SK-N-SH (cell line): ENCODE results near the gene ATP6V0A1. TPM values are rescaled to one million over a fixed set of nuclear protein-coding genes. Genes with fewer than 3 reads are reported as not detected.

Source experiments
- CTCF ChIA-PET: fragments of 300-600, 350-600 bp; formaldehyde crosslinking; extraction: SDS; loops from one replicate; lab custom pipeline; 2021; lab: Yijun Ruan, JAX
- POLR2A ChIA-PET: fragments of 350-600 bp; sonication (Branson Sonifier 250); formaldehyde crosslinking; extraction: SDS; loops from one replicate; lab custom pipeline; 2020; ENCODE audit warnings: antibody characterized with exemption, inconsistent platforms; lab: Yijun Ruan, JAX
- DNase-seq: peaks from one replicate; pipeline ENCODE4 v3.0.0; 2012
- H2AFZ ChIP-seq: fragments of 200-600 bp; sonication (generic); 2 replicates; pipeline ENCODE4 v1.8.1; 2016; ENCODE audit warnings: antibody characterized with exemption, mild to moderate bottlenecking, low read depth
- H3F3A ChIP-seq: fragments of 200-600 bp; sonication (generic); replicated peaks from 2 replicates; pipeline ENCODE3; 2016; ENCODE audit warnings: antibody characterized with exemption, mild to moderate bottlenecking; ENCODE audit not compliant: insufficient read depth
- H3K27ac ChIP-seq, 2 experiments: fragments of 200-500 bp in 1 of 2; fragments of 200-600 bp in 1 of 2; sonication (Bioruptor generic) in 1 of 2; sonication (generic), shearing (Covaris generic) in 1 of 2; 2 replicates each; pipeline versions ENCODE4 v1.5.1 to v1.6.1; 2014 to 2016; ENCODE audit warnings: low read depth in 2 of 2, inconsistent platforms in 1 of 2, low read length in 1 of 2, mild to moderate bottlenecking in 1 of 2, mixed read lengths in 1 of 2
- H3K27me3 ChIP-seq: fragments of 200-600 bp; sonication (generic), shearing (Covaris generic); 2 replicates; pipeline ENCODE4 v1.6.1; 2016; ENCODE audit warnings: mixed run types; ENCODE audit not compliant: insufficient read depth
- H3K36me3 ChIP-seq, 2 experiments: fragments of 200-500 bp in 1 of 2; fragments of 200-600 bp in 1 of 2; sonication (Bioruptor generic) in 1 of 2; sonication (generic) in 1 of 2; replicated peaks in 1 of 2; 2 replicates each; pipeline versions ENCODE3 to v1.5.1; 2014 to 2016; ENCODE audit warnings: low read length in 1 of 2, mild to moderate bottlenecking in 1 of 2; ENCODE audit not compliant: insufficient read depth in 2 of 2, control insufficient read depth in 1 of 2
- H3K4me1 ChIP-seq, 2 experiments: fragments of 200-500 bp in 1 of 2; fragments of 200-600 bp in 1 of 2; sonication (Bioruptor generic) in 1 of 2; sonication (generic), shearing (Covaris generic) in 1 of 2; 2 replicates each; pipeline versions ENCODE4 v1.5.1 to v1.6.1; 2014 to 2016; ENCODE audit warnings: low read depth in 1 of 2, low read length in 1 of 2, mixed run types in 1 of 2; ENCODE audit not compliant: insufficient read depth in 2 of 2, control insufficient read depth in 1 of 2
- H3K4me2 ChIP-seq: fragments of 200-600 bp; sonication (generic), shearing (Covaris generic); 2 replicates; pipeline ENCODE4 v1.6.1; 2017; ENCODE audit warnings: mixed run types
- H3K4me3 ChIP-seq, 2 experiments: fragments of 200-500 bp in 1 of 2; fragments of 200-600 bp in 1 of 2; sonication (Bioruptor generic) in 1 of 2; sonication (generic), shearing (Covaris generic) in 1 of 2; 2 replicates each; pipeline versions ENCODE4 v1.5.1 to v1.8.1; 2014 to 2016; ENCODE audit warnings: low read depth in 2 of 2, inconsistent platforms in 1 of 2, low read length in 1 of 2, mild to moderate bottlenecking in 1 of 2, mixed read lengths in 1 of 2, moderate library complexity in 1 of 2
- H3K79me2 ChIP-seq: fragments of 200-600 bp; sonication (generic); 2 replicates; pipeline ENCODE4 v1.8.1; 2017; ENCODE audit warnings: mild to moderate bottlenecking; ENCODE audit not compliant: insufficient read depth
- H3K9ac ChIP-seq: fragments of 200-600 bp; sonication (generic); 2 replicates; pipeline ENCODE4 v1.6.1; 2017; ENCODE audit warnings: mixed run types
- H3K9me2 ChIP-seq: fragments of 200-600 bp; sonication (generic); 2 replicates; pipeline ENCODE4 v1.6.1; 2017; ENCODE audit warnings: mixed run types
- H3K9me3 ChIP-seq: fragments of 200-600 bp; sonication (generic); 2 replicates; pipeline ENCODE4 v1.6.1; 2017; ENCODE audit warnings: mixed run types, mild to moderate bottlenecking, moderate library complexity
- H4K20me1 ChIP-seq: fragments of 200-600 bp; sonication (generic); 2 replicates; pipeline ENCODE4 v1.6.1; 2017; ENCODE audit warnings: mild to moderate bottlenecking, mixed run types; ENCODE audit not compliant: insufficient read depth
- FOXM1 ChIP-seq: IDR thresholded peaks from 2 replicates; pipeline ENCODE4 v1.4.0; 2012; ENCODE audit warnings: low read depth, mild to moderate bottlenecking
- GATA2 ChIP-seq: sonication (generic); formaldehyde crosslinking; IDR thresholded peaks from 2 replicates; pipeline ENCODE4 v1.5.0; 2020; ENCODE audit warnings: mild to moderate bottlenecking, missing genetic modification reagents
- MXI1 ChIP-seq: IDR thresholded peaks from 2 replicates; pipeline ENCODE4 v1.6.1; 2012; ENCODE audit warnings: mild to moderate bottlenecking, low read depth, low read length, improper control_type of control experiment
- NFIC ChIP-seq: IDR thresholded peaks from 2 replicates; pipeline ENCODE4 v1.4.0; 2012; ENCODE audit warnings: borderline replicate concordance
- NRF1 ChIP-seq: IDR thresholded peaks from 2 replicates; pipeline ENCODE4 v1.6.1; 2012; ENCODE audit warnings: low read depth, mild to moderate bottlenecking, low read length
- RCOR1 ChIP-seq: fragments of 150-350 bp; IDR thresholded peaks from 2 replicates; pipeline ENCODE4 v1.6.1; 2017; ENCODE audit warnings: antibody characterized with exemption, low read length
- RFX5 ChIP-seq: IDR thresholded peaks from 2 replicates; pipeline ENCODE4 v1.6.1; 2012; ENCODE audit warnings: mild to moderate bottlenecking, improper control_type of control experiment, low read length
- RXRA ChIP-seq: IDR thresholded peaks from 2 replicates; pipeline ENCODE4 v1.4.0; 2012; ENCODE audit warnings: low read depth, mild to moderate bottlenecking, borderline replicate concordance
- SIN3A ChIP-seq: IDR thresholded peaks from 2 replicates; pipeline ENCODE4 v1.6.1; 2012; ENCODE audit warnings: low read depth, mild to moderate bottlenecking, low read length, moderate library complexity, borderline replicate concordance
- TAF1 ChIP-seq: IDR thresholded peaks from 2 replicates; pipeline ENCODE4 v1.6.1; 2012; ENCODE audit warnings: low read depth, mild to moderate bottlenecking, low read length, moderate library complexity, borderline replicate concordance
- TEAD4 ChIP-seq: IDR thresholded peaks from 2 replicates; pipeline ENCODE4 v1.4.0; 2012; ENCODE audit warnings: mild to moderate bottlenecking, borderline replicate concordance; ENCODE audit not compliant: insufficient read depth
- USF2 ChIP-seq: fragments of 150-350 bp; IDR thresholded peaks from 2 replicates; pipeline ENCODE4 v1.6.1; 2017; ENCODE audit warnings: antibody characterized with exemption, low read length, low read depth, borderline replicate concordance
- YY1 ChIP-seq: IDR thresholded peaks from 2 replicates; pipeline ENCODE4 v1.4.0; 2012; ENCODE audit warnings: low read depth, mild to moderate bottlenecking
- WGBS: methylation state at CpG from one replicate; pipeline ENCODE4 v1.1.6; 2017; ENCODE audit warnings: low lambda C conversion rate; 5-methylcytosine and 5-hydroxymethylcytosine counted together
- polyA plus RNA-seq, 3 experiments: library from polyadenylated mRNA; depleted of rRNA; stranded (reverse); fragments of >200 nt; gene quantifications; 2 replicates each; pipeline ENCODE4 v1.2.3, GENCODE V29; 2012
- TF ChIP-seq, protein P1 (sequence below): IDR thresholded peaks from 2 replicates; pipeline ENCODE4 v1.4.0; 2012; ENCODE audit warnings: low read depth, borderline replicate concordance

The ATP6V0A1 gene
- polyA plus RNA-seq, 1 of the 3 experiments (the other 2 are of a cell fraction), result 31.7 TPM

DNA sequence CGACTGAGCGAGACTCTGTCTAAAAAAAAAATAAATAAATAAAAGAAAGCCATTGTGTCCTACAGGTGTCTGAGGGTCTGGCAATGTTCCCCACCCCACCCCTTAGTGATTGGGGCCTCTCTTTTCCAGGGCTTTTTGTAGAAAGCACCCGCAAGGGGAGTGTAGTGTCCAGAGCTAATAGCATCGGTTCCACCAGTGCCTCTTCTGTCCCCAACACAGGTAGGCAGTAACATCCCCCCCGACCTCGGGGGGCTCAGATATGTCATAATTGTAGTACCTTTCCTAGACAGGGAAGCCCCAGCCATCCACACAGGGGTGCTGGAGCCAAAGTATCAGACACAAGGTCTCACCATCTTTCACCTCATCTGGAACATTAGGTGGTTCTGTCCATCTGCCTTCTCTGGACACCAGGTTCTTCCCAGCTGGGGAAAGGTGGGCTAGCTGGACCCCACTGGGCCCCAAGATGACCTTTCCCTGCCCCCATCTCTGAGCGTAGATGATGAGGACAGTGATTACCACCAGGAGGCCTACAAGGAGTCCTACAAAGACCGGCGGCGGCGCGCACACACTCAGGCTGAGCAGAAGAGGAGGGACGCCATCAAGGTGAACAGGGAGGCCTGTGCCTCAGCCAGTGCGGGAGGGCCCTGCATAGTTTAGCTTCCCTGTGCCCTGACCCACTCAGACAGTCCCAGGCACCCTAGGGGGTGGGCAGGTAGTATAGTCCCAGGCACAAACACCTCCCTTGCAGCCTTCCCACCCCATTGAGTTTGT is 109.8 kb downstream of the ATP6V0A1 start:
- no peak overlapping the region; the same call in none of the 2 replicates for H3K4me2 ChIP-seq
- H3F3A ChIP-seq, result peaks cover 43% of the 10 kb centered on the region
- no peak overlapping the region for H3K27ac ChIP-seq
- no peaks in the 10 kb centered on the region for H3K9me2 ChIP-seq
- H3K36me3 ChIP-seq, result peaks cover 49 to 72% of the 10 kb centered on the region in 2 experiments
- no peaks in the 10 kb centered on the region for H3K27me3 ChIP-seq
- TF ChIP-seq TEAD4, result no peak
- no peak for TF ChIP-seq TAF1
- no peak for TF ChIP-seq USF2
- no peak for TF ChIP-seq MXI1
- peaks cover 4 to 18% of the 10 kb centered on the region in 2 experiments; a peak in 2 of 4 replicates for H3K4me1 ChIP-seq
- ChIA-PET POLR2A (interaction anchor here (1.2 kb wide), 1 partner anchor 9 kb away, joined by 4 read pairs; the partner anchor contains the start of gene PSMC3IP), CTCF (interaction anchor here (1.1 to 8.3 kb wide), 4 partner anchors 10 to 111 kb away, joined by 3 to 51 read pairs (median 25); partner anchors contain the start of gene PSMC3IP)
- no peak for DNase-seq
- no peak overlapping the region; a peak in 1 of 4 replicates for H3K4me3 ChIP-seq
- no peak overlapping the region for H2AFZ ChIP-seq
- no peak overlapping the region for H3K9ac ChIP-seq
- no peaks in the 10 kb centered on the region for H3K9me3 ChIP-seq
- H3K79me2 ChIP-seq, result peaks cover 70% of the 10 kb centered on the region
- H4K20me1 ChIP-seq, result no peaks in the 10 kb centered on the region
- WGBS, result 86% methylated on average over 13 of the region's 14 CpGs

- Histone ChIP-seq H3K36me3 (peaks cover 53 to 61% of the 10 kb centered on the region in 2 experiments), H3K9me3 (no peaks in the 10 kb centered on the region), H3K4me3 (no peak overlapping the region), H3K9me2 (no peaks in the 10 kb centered on the region), H3K79me2 (peaks cover 76% of the 10 kb centered on the region)
- 86% methylated on average over 12 of the region's 12 CpGs for WGBS
- POLR2A ChIA-PET, result no interaction called here
- no peak for TF ChIP-seq GATA2 (CRISPR knock-in tag)
- TF ChIP-seq NFIC, result no peak
- no peak for TF ChIP-seq FOXM1
- TF ChIP-seq RFX5, result no peak
- TF ChIP-seq RXRA, result no peak
- TF ChIP-seq NRF1, result no peak
- TF ChIP-seq, protein P1, sequence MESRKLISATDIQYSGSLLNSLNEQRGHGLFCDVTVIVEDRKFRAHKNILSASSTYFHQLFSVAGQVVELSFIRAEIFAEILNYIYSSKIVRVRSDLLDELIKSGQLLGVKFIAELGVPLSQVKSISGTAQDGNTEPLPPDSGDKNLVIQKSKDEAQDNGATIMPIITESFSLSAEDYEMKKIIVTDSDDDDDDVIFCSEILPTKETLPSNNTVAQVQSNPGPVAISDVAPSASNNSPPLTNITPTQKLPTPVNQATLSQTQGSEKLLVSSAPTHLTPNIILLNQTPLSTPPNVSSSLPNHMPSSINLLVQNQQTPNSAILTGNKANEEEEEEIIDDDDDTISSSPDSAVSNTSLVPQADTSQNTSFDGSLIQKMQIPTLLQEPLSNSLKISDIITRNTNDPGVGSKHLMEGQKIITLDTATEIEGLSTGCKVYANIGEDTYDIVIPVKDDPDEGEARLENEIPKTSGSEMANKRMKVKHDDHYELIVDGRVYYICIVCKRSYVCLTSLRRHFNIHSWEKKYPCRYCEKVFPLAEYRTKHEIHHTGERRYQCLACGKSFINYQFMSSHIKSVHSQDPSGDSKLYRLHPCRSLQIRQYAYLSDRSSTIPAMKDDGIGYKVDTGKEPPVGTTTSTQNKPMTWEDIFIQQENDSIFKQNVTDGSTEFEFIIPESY, result no peak
- no peak for TF ChIP-seq SIN3A
- no peak for TF ChIP-seq TEAD4
- TF ChIP-seq RCOR1, result no peak
- TF ChIP-seq TAF1, result no peak
- TF ChIP-seq YY1, result no peak
- TF ChIP-seq, all 33 proteins: peak for 0
- no peak for DNase-seq
- no peak overlapping the region for H2AFZ ChIP-seq
- no peak overlapping the region for H3K4me2 ChIP-seq
- peaks cover 5% of the 10 kb centered on the region in 2 experiments; a peak in 2 of 4 replicates for H3K4me1 ChIP-seq
- no peaks in the 10 kb centered on the region for H3K27me3 ChIP-seq
- CTCF ChIA-PET, result interaction anchor here (8.3 kb wide), 1 partner anchor 108 kb away, joined by 51 read pairs; no protein-coding TSS in a partner anchor
- no peak overlapping the region for H3K27ac ChIP-seq
- no peaks in the 10 kb centered on the region for H4K20me1 ChIP-seq
- no peak overlapping the region for H3K9ac ChIP-seq
- H3F3A ChIP-seq, result peaks cover 47% of the 10 kb centered on the region
These were observed 113.0 kb downstream of the ATP6V0A1 start for GRCh38 chr17:42571435-42572225.
